Activated CD8-positive, alpha-beta T cell treated with anti-CD3 and anti-CD28 coated beads for 36 hours (primary cell): ENCODE data around the gene SLC25A47. TPM values are rescaled to one million over a fixed set of nuclear protein-coding genes. Genes with fewer than 3 reads are reported as not detected.

Experiments
- ATAC-seq: fragments of 200-7000 bp; cut with Tn5 transposase; one replicate; pipeline ENCODE4 v1.10.0; 2021; ENCODE audit warnings: mild to moderate bottlenecking, moderate library complexity
- CTCF ChIA-PET: fragments of 350-600 bp; sonication (Branson Sonifier 250); formaldehyde crosslinking; loops from one replicate; lab custom pipeline; 2021; ENCODE audit warnings: antibody characterized with exemption; lab: Charles Lee
- POLR2A ChIA-PET: fragments of 350-600 bp; sonication (Branson Sonifier 250); formaldehyde crosslinking; loops from one replicate; lab custom pipeline; 2021; ENCODE audit warnings: antibody characterized with exemption; lab: Charles Lee
- DNase-seq: peaks from one replicate; pipeline ENCODE4 v3.0.0-alpha.2; 2020
- H3K27ac Mint-ChIP-seq: one replicate; pipeline ENCODE4 v1.8.0; 2021; ENCODE audit warnings: mild to moderate bottlenecking, mixed read lengths
- H3K27me3 Mint-ChIP-seq: one replicate; pipeline ENCODE4 v1.8.0; 2021; ENCODE audit warnings: mixed read lengths
- H3K36me3 Mint-ChIP-seq: one replicate; pipeline ENCODE4 v1.8.0; 2021; ENCODE audit warnings: low read depth, mixed read lengths
- H3K4me1 Mint-ChIP-seq: one replicate; pipeline ENCODE4 v1.8.0; 2021; ENCODE audit warnings: low read depth, mixed read lengths
- H3K4me3 Mint-ChIP-seq: one replicate; pipeline ENCODE4 v1.8.0; 2021; ENCODE audit warnings: mild to moderate bottlenecking, moderate library complexity, mixed read lengths
- H3K9me3 Mint-ChIP-seq: one replicate; pipeline ENCODE4 v1.8.0; 2021; ENCODE audit warnings: mixed read lengths
- intact Hi-C: fragments of 100-400 bp; cut with micrococcal nuclease; formaldehyde crosslinking; loops from one replicate; pipeline ENCODE4 v1.10.0; 2022
- total RNA-seq, 2 experiments: library from RNA; stranded (reverse); gene quantifications; one replicate each; pipeline ENCODE4 v1.2.3, GENCODE V29; 2021
- TF ChIP-seq, protein P1 (sequence below): fragments of 200-600 bp; IDR thresholded peaks from one replicate; pipeline ENCODE4 v1.8.0; 2022; ENCODE audit warnings: antibody characterized with exemption, mild to moderate bottlenecking

SLC25A47 gene
- total RNA-seq, 2 experiments from 2014 or later = not detected

DNA sequence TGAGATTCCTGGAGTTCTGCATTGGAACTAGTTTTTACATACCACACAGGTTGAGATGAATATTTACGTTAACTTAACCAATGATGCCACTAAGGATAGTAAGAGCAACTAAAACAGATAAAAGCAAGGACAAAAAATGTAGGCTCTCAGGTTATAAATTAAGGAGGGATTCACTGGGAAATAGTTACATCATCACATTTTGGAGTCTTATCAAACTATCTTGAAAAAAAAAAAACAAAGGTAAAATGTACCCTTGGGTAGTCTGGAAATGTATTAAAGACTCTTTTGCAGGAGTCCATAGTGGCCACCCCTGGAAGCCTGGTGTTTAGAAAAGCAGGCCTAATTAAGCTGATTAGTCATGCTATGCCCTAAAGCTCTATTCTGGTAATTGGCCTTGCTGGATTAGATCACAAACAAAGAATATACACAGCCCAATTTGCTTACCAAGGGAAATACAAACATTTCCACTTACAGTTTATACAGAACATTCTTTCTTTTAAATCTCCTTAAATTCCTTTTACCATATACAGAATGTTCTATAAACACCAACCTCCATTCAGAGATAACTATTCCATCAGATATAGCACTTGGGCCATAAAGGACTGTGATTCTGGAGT lies 39.3 kb downstream of the SLC25A47 start:
- TF ChIP-seq, protein P1, sequence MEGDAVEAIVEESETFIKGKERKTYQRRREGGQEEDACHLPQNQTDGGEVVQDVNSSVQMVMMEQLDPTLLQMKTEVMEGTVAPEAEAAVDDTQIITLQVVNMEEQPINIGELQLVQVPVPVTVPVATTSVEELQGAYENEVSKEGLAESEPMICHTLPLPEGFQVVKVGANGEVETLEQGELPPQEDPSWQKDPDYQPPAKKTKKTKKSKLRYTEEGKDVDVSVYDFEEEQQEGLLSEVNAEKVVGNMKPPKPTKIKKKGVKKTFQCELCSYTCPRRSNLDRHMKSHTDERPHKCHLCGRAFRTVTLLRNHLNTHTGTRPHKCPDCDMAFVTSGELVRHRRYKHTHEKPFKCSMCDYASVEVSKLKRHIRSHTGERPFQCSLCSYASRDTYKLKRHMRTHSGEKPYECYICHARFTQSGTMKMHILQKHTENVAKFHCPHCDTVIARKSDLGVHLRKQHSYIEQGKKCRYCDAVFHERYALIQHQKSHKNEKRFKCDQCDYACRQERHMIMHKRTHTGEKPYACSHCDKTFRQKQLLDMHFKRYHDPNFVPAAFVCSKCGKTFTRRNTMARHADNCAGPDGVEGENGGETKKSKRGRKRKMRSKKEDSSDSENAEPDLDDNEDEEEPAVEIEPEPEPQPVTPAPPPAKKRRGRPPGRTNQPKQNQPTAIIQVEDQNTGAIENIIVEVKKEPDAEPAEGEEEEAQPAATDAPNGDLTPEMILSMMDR = no peak
- POLR2A ChIA-PET = interaction anchor here (0.6 to 6.9 kb wide), 5 partner anchors 8 to 189 kb away, joined by 3 to 59 read pairs (median 9); a partner anchor contains a TSS
- ATAC-seq = no peak
- no peak overlapping the region for H3K4me3 Mint-ChIP-seq
- peak overlapping the region; percentile 8 for H3K27ac Mint-ChIP-seq
- intact Hi-C loops = no loop called here
- H3K27me3 Mint-ChIP-seq = no peaks in the 10 kb centered on the region
- DNase-seq = no peak
- H3K4me1 Mint-ChIP-seq = peaks cover 40% of the 10 kb centered on the region
- peaks cover 86% of the 10 kb centered on the region for H3K36me3 Mint-ChIP-seq
- CTCF ChIA-PET = interaction anchor here (1.0 to 1.3 kb wide), 4 partner anchors 15 to 58 kb away, joined by 3 to 5 read pairs (median 3); no protein-coding TSS in a partner anchor
- H3K9me3 Mint-ChIP-seq = no peaks in the 10 kb centered on the region

DNA sequence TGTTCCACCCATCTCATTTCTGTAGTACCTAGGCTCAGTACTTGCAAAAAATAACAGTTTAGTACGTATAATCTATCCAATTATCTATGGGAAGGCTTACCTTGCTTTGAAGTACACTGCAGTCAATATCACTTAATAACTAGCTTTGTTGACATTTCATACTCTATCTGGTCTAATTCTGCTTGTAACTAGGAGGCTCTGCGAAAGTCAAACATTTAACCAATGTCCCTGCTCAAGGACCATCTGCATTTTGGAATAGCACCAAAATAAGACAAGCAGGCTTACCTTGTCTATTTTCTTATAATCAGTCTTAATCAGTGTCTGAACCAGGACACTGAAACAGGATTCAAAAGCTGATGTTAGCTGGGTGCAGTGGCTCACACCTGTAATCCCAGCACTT lies 39.9 kb downstream of the SLC25A47 start:
- Mint-ChIP-seq H3K36me3 (peaks cover 86% of the 10 kb centered on the region), H3K4me3 (no peak overlapping the region), H3K27me3 (no peaks in the 10 kb centered on the region), H3K4me1 (peaks cover 44% of the 10 kb centered on the region), H3K9me3 (no peaks in the 10 kb centered on the region), H3K27ac (no peak overlapping the region)
- no peak for ATAC-seq
- CTCF ChIA-PET = interaction anchor here (1.1 to 1.4 kb wide), 3 partner anchors 13 to 77 kb away, joined by 3 to 4 read pairs (median 4); no protein-coding TSS in a partner anchor
- TF ChIP-seq, protein P1 = no peak
- POLR2A ChIA-PET = interaction anchor here (0.6 to 6.9 kb wide), 7 partner anchors 7 to 190 kb away, joined by 3 to 59 read pairs (median 4); a partner anchor contains a TSS
- no peak for DNase-seq
- intact Hi-C loops = no loop called here

DNA sequence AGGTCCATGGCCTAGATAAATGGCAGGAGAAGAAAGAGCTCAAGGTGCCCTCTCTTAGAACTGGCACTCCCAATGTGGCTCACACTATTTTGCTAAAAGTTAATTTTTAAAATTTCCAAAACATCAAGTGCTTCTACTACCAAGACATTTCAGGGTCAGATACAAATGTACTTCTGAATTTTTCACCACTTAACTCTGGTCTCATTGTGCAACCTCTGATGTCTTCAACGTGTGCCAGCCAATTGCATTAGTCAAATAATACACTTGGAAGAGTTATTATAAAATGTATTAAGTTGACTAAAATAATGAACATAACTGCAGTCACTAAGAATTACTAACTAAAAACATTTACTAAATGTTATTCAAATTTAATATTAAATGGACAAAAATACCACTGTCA lies 41.3 kb downstream of the SLC25A47 start:
- no peak overlapping the region for H3K4me3 Mint-ChIP-seq
- intact Hi-C loops = no loop called here
- H3K27me3 Mint-ChIP-seq = no peaks in the 10 kb centered on the region
- H3K4me1 Mint-ChIP-seq = peaks cover 42% of the 10 kb centered on the region
- no peaks in the 10 kb centered on the region for H3K9me3 Mint-ChIP-seq
- DNase-seq = no peak
- CTCF ChIA-PET = interaction anchor here (1.3 to 1.4 kb wide), 2 partner anchors 11 to 30 kb away, joined by 4 read pairs; no protein-coding TSS in a partner anchor
- peaks cover 84% of the 10 kb centered on the region for H3K36me3 Mint-ChIP-seq
- ATAC-seq = no peak
- TF ChIP-seq, protein P1 = no peak
- no peak overlapping the region for H3K27ac Mint-ChIP-seq
- POLR2A ChIA-PET = interaction anchor here (1.1 to 6.9 kb wide), 7 partner anchors 6 to 23 kb away, joined by 3 to 59 read pairs (median 9); a partner anchor contains a TSS

DNA sequence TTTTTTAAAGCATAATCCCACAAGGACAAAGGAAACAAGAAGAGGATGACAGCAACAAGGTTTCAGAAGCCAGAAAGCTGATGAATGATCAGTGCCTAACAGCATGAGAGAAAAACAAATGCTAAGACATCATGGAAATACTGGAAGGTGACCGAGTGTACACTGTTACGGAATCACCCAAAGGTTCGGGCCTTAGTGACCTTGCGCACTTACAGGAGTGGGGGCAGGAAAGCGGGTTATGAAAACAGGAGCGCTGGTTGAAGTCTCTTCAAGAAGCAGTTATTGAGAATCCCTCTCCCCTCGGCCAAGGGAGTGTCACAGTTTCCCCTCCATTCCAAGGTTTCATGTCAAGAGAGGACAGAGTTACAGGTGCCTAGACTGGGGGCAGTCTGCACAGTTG lies 42.6 kb downstream of the SLC25A47 start:
- H3K36me3 Mint-ChIP-seq = peaks cover 81% of the 10 kb centered on the region
- ChIA-PET POLR2A (interaction anchor here (0.7 to 5.7 kb wide), 7 partner anchors 9 to 1628 kb away, joined by 3 to 31 read pairs (median 7); a partner anchor contains a TSS), CTCF (no interaction called here)
- peaks cover 40% of the 10 kb centered on the region for H3K4me1 Mint-ChIP-seq
- no peak overlapping the region for H3K4me3 Mint-ChIP-seq
- no peak for ATAC-seq
- TF ChIP-seq, protein P1 = no peak
- H3K9me3 Mint-ChIP-seq = no peaks in the 10 kb centered on the region
- intact Hi-C loops = no loop called here
- no peak for DNase-seq
- no peaks in the 10 kb centered on the region for H3K27me3 Mint-ChIP-seq
- H3K27ac Mint-ChIP-seq = no peak overlapping the region

DNA sequence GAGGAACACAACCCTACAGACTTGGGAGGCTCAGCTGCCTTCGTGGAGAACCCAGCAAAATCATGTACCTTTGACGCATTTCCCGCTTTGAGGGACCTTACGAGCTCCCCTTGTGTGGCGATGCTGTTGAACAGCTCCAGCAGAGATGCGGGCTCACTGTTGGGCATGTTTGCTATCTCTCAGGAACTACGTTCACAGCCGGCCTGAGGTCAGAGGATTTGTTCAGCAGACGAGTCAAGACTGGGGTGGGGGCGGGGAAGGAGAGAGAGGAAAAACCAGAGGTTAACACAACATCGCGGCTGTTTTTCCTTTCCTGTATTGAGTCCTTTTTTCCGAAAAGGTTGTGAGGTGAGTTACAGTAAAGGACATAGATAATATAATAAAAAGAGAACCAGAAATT lies 45.9 kb downstream of the SLC25A47 start:
- ChIA-PET CTCF (no interaction called here), POLR2A (interaction anchor here (1.0 to 6.5 kb wide), 5 partner anchors 8 to 28 kb away, joined by 3 to 59 read pairs (median 3); no protein-coding TSS in a partner anchor)
- H3K4me3 Mint-ChIP-seq = no peak overlapping the region
- TF ChIP-seq, protein P1 = no peak
- DNase-seq (no peak), ATAC-seq (no peak)
- intact Hi-C loops = no loop called here
- H3K4me1 Mint-ChIP-seq = peaks cover 63% of the 10 kb centered on the region
- H3K27ac Mint-ChIP-seq = peak overlapping the region; percentile 4
- H3K27me3 Mint-ChIP-seq = no peaks in the 10 kb centered on the region
- H3K36me3 Mint-ChIP-seq = peaks cover 84% of the 10 kb centered on the region
- no peaks in the 10 kb centered on the region for H3K9me3 Mint-ChIP-seq
